HUDEP-2 (cell line): Measurements from ENCODE around the gene LPIN3.
A peak's percentile ranks its signal among the peaks of the same experiment; 100 is the strongest.
"Not testable (repeated sequence)": the region's sequence is repeated elsewhere in the genome, so short reads cannot be mapped to it uniquely, and the experiment has no call there.

Experiments used
- DNase-seq, 76 experiments: peaks; one replicate each; lab custom pipeline; 2025; ENCODE audit not compliant: unreplicated experiment in 76 of 76; lab: John Stamatoyannopoulos, UW

The LPIN3 gene

GRCh38 chr20:41340327-41341055 lies at the start of gene LPIN3:
Gene LPIN3 (plus strand): TSS chr20:41340821. CDS start chr20:41345804, 4,983 bp downstream.
- DNase-seq, result peak in 74 of 76 experiments; percentile 17 to 91 (median 76)

GRCh38 chr20:41293269-41294037 lies 47.2 kb upstream of the LPIN3 start:
- DNase-seq, result no peak

GRCh38 chr20:41299899-41300298 lies 40.7 kb upstream of the LPIN3 start:
- DNase-seq, result no peak

- DNase-seq, result no peak
These were observed 40.2 kb upstream of the LPIN3 start for GRCh38 chr20:41300383-41300782.

GRCh38 chr20:41300886-41301285 lies 39.7 kb upstream of the LPIN3 start:
- no peak for DNase-seq

GRCh38 chr20:41304002-41304401 lies 36.6 kb upstream of the LPIN3 start:
- no peak for DNase-seq

- DNase-seq, result no peak
These were observed 36.1 kb upstream of the LPIN3 start for GRCh38 chr20:41304424-41305079.

- DNase-seq, result no peak
These were observed 34.4 kb upstream of the LPIN3 start for GRCh38 chr20:41306061-41306727.

GRCh38 chr20:41307021-41307420 lies 33.6 kb upstream of the LPIN3 start:
- no peak for DNase-seq

GRCh38 chr20:41308290-41308711 lies 32.3 kb upstream of the LPIN3 start:
- DNase-seq, result peak in 3 of 76 experiments; percentile 5 to 8 (median 8)

- peak in 50 of 76 experiments; percentile 5 to 78 (median 44) for DNase-seq
These were observed 31.8 kb upstream of the LPIN3 start for GRCh38 chr20:41308726-41309413.

GRCh38 chr20:41309817-41310216 lies 30.8 kb upstream of the LPIN3 start:
- DNase-seq, result peak in 6 of 76 experiments; percentile 5 to 28 (median 14)

- DNase-seq, result not testable (repeated sequence)
These were observed 28.6 kb upstream of the LPIN3 start for GRCh38 chr20:41312009-41312408.

- no peak for DNase-seq
These were observed 26.2 kb upstream of the LPIN3 start for GRCh38 chr20:41314386-41314785.

- DNase-seq, result peak in 1 of 76 experiments; percentile 16
These were observed 24.6 kb upstream of the LPIN3 start for GRCh38 chr20:41316051-41316450.

- peak in 59 of 76 experiments; percentile 9 to 79 (median 59) for DNase-seq
These were observed 23.7 kb upstream of the LPIN3 start for GRCh38 chr20:41316602-41317545.

- DNase-seq, result peak in 75 of 76 experiments; percentile 29 to 98 (median 93)
These were observed 22.9 kb upstream of the LPIN3 start, which contains the start of gene ZHX3 for GRCh38 chr20:41317546-41318270. Gene ZHX3 (minus strand): TSS chr20:41317731. CDS start chr20:41204916, 112,815 bp downstream.

- no peak for DNase-seq
These were observed 22.4 kb upstream of the LPIN3 start for GRCh38 chr20:41318271-41318649.
